Astrocyte of the cerebellum (primary cell): ENCODE measurements around the gene TRAPPC6A.

Experiments
- DNase-seq: peaks from one replicate; pipeline ENCODE4 v3.0.0-alpha.2; 2011; ENCODE audit warnings: low read depth
- H3K4me3 ChIP-seq: 2 replicates; pipeline ENCODE4 v1.5.1; 2011; ENCODE audit warnings: mild to moderate bottlenecking, low read depth, low read length, moderate library complexity
- in situ Hi-C: cut with HindIII; loops from 2 replicates; pipeline ENCODE4 v1.10.0; 2017; ENCODE audit warnings: low sequenced_read_pairs
- TF ChIP-seq, protein P1 (sequence below): IDR thresholded peaks from 2 replicates; pipeline ENCODE4 v1.5.1; 2012; ENCODE audit warnings: low read length, low read depth, moderate library complexity, mild to moderate bottlenecking; ENCODE audit errors: missing control alignments

The TRAPPC6A gene

DNA sequence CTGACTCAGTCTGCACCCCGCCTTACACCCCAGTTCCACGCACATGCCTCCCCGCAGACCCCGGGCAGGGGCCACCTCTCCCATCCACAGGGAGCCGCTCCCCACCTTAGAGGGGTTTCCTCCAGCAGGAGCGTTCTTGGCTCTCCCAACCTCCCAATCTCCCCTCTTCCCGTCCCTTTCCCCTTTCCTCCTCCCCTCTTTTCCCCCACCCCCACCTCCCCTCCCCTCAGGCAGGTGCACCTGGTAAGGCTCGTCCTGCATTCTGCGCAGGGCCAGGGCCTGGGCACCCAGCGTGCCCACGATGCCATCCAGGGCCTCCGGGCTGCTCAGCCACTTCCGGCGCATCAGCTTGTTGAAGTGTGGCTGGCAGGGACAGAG is 39.9 kb upstream of the TRAPPC6A start:
- no peak for DNase-seq
- in situ Hi-C loops = no loop called here
- H3K4me3 ChIP-seq = no peak overlapping the region
- TF ChIP-seq, protein P1, sequence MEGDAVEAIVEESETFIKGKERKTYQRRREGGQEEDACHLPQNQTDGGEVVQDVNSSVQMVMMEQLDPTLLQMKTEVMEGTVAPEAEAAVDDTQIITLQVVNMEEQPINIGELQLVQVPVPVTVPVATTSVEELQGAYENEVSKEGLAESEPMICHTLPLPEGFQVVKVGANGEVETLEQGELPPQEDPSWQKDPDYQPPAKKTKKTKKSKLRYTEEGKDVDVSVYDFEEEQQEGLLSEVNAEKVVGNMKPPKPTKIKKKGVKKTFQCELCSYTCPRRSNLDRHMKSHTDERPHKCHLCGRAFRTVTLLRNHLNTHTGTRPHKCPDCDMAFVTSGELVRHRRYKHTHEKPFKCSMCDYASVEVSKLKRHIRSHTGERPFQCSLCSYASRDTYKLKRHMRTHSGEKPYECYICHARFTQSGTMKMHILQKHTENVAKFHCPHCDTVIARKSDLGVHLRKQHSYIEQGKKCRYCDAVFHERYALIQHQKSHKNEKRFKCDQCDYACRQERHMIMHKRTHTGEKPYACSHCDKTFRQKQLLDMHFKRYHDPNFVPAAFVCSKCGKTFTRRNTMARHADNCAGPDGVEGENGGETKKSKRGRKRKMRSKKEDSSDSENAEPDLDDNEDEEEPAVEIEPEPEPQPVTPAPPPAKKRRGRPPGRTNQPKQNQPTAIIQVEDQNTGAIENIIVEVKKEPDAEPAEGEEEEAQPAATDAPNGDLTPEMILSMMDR = no peak

DNA sequence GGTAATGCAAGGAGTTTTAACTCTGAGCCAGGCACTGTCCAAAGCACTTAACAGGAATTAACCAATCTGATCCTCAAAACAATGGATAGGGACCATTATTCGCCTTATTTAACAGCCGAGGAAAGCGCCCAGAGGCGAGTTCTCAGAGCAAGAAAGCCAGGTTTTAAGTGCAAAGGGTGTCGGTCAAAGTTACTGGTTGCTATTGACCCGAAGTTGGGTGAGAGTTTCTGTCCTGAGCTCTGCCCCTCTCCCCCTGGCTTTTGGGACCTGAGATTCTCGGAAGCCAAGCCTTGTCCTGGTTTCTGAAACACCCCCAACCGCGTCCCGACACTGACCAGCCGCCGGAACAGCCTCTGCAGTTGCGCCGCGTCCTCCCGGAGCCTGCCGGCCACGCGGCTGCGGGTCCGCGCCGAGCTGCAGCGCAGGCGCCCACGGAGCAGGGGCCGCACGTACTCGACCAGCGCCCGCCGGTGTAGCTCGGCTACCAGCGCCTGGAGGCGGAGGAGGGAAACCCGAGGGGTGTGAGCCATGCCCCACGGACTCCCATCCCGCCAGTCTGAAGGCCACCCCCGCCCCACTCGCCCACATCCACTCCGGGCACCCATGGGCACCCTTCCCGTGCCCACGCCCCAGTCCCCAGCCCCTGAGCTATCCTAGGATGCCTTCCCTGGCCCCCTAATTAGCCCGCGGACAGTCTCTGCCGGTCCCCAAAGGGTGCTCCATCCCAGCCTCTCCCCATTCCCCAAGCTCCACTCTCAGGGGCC is 39.3 kb upstream of the TRAPPC6A start:
- TF ChIP-seq, protein P1 = no peak
- no peak overlapping the region for H3K4me3 ChIP-seq
- no peak for DNase-seq
- in situ Hi-C loops = no loop called here

DNA sequence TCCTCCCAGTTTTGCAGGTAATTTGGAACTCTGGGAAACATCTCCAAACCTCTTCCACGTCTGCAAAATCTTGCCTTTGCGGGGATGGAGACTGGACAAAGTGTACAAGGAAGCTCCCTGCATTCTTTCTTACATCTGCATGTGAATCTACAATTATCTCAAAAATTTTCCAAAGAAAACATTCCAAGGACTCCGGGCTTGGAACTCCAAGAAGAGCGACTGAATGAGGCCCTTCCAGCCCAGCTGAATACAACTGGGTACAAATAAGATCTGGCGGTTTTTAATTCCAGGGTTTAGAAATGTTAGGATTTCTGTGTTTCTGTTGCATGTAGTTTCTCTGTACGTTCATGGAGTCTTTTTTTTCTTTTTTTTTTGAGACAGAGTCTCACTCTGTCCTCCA is 38.6 kb upstream of the TRAPPC6A start:
- H3K4me3 ChIP-seq = no peak overlapping the region
- no peak for DNase-seq
- TF ChIP-seq, protein P1 = no peak
- in situ Hi-C loops = no loop called here

DNA sequence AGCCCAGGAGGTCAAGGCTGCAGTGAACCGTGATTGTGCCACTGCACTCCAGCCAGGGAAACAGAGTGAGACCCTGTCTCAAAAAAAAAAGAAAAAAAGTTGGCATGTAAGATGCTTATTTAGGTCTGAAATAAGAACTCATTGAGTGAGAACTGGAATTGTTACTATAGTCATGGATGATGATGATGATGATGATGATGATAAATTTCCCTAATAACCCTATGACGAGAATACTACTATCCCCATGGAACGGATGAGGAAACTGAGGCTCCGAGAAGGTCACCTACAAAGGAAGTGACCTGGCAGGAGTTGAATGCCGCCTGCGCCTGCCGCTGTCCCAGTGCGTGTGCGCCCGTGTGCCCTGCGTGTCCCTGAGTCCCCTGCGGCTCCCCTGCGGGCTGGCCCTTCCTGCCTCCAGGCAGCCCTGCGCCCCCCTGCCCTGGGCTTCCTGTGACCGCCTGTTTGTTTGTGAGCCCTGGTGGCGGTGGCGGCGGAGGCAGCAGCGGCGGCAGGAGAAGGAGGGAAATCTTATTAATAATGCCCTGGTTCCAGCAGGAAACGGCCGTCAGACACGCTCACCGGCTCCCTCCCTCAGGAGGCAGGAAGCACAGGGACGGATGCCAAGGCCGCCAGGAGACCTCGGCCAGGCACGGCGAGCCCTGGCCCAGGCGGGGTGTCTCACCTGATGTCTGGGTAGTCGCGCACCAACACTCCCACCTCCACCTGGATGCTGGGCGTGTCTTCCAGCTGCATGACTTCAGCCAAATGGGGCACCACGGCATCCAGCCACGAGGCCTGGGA is 37.6 kb upstream of the TRAPPC6A start:
- DNase-seq = no peak
- in situ Hi-C loops = no loop called here
- no peak overlapping the region for H3K4me3 ChIP-seq
- TF ChIP-seq, protein P1 = no peak

DNA sequence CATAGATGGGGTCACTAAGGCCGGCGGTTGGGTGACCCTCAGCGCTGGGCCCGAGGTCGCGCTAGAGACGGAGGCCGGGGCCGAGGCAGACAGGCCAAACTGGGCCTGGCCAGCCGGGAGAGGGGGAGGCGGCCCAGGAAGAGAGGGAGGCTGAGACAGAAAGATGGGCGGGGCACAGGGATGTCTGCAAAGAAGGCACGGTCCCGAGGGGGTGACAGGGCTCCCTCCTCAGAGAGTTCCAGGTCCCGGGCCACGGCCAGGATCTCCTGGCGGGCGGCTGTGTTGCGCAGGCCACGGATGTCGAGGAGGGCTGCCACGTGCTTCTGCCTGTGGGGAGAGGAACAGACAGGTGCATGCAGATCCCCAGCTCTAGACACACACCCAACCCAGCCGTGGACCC is 35.0 kb upstream of the TRAPPC6A start:
- no peak overlapping the region for H3K4me3 ChIP-seq
- TF ChIP-seq, protein P1 = no peak
- no peak for DNase-seq
- in situ Hi-C loops = no loop called here

DNA sequence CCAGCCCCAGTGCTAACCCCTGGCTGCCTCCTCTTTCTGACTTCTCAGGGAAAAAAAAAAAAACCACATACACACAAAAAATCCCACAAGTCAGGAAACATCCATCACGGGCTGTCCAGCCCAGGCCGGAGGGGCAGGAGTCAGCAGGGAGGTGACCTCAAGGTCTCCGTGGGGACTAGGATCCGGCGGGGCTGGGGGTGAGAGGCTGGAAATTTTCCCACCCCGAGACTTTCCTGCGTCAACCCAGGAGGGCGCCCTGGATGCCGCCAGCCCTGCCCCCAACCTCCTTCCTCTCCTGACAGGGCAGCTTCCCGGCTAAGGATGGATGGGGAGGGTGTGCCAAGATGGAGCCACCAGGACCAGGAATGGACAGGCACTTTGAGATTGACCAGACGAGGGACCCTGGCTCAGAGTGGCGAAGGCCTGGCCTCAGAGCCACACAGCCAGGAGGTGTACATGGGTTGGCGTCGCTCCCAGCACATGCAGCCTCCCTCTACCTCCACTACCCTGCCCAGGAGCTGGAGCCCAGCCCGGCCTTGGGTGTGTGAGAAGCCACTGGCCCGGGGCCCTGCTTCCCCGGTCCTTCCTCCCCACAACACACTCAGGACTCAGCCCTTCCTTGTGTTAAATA is 33.8 kb upstream of the TRAPPC6A start:
- in situ Hi-C loops = no loop called here
- TF ChIP-seq, protein P1 = no peak
- DNase-seq = peak; percentile 33
- no peak overlapping the region for H3K4me3 ChIP-seq
